B cell (primary cell): ENCODE data around the gene PALD1. TPM values are rescaled to one million over a fixed set of nuclear protein-coding genes. Genes with fewer than 3 reads are reported as not detected.

ENCODE experiments used
- ATAC-seq: fragments of 200-7000 bp; cut with Tn5 transposase; one replicate; pipeline ENCODE4 v1.10.0; 2021; ENCODE audit warnings: low read depth, mild to moderate bottlenecking, moderate number of reproducible peaks, moderate library complexity
- CTCF ChIA-PET: fragments of 350-600 bp; sonication (Branson Sonifier 250); formaldehyde crosslinking; loops from one replicate; lab custom pipeline; 2021; ENCODE audit warnings: antibody characterized with exemption, inconsistent platforms; lab: Charles Lee
- POLR2A ChIA-PET: fragments of 350-600 bp; sonication (Branson Sonifier 250); formaldehyde crosslinking; loops from one replicate; lab custom pipeline; 2021; ENCODE audit warnings: antibody characterized with exemption; lab: Charles Lee
- DNase-seq: peaks from one replicate; pipeline ENCODE4 v3.0.0; 2013
- H2AFZ ChIP-seq: 2 replicates; pipeline ENCODE4 v1.6.1; 2012; ENCODE audit warnings: mild to moderate bottlenecking, low read depth, low read length; ENCODE audit not compliant: insufficient read depth, poor library complexity, severe bottlenecking
- H3K27ac ChIP-seq, 2 donors: 1 replicate in 1 of 2; 2 replicates in 1 of 2; pipeline ENCODE4 v1.5.1; 2012 to 2013; ENCODE audit warnings: low read length in 2 of 2, mild to moderate bottlenecking in 2 of 2, moderate library complexity in 1 of 2
- H3K27me3 ChIP-seq, 4 experiments: fragments of 200-600 bp in 1 of 4; sonication (generic) in 1 of 4; replicated peaks in 1 of 4; 1 replicate in 2 of 4; 2 replicates in 2 of 4; pipeline versions ENCODE4 v1.6.1 to v1.7.0; 2013 to 2016; ENCODE audit warnings: low read length in 3 of 4, mild to moderate bottlenecking in 2 of 4, mixed read lengths in 1 of 4, moderate library complexity in 1 of 4; ENCODE audit not compliant: insufficient read depth in 4 of 4, control insufficient read depth in 3 of 4; ENCODE audit errors: control extremely low read depth in 1 of 4
- H3K36me3 ChIP-seq, 2 experiments: replicated peaks in 1 of 2; 1 replicate in 1 of 2; 2 replicates in 1 of 2; pipeline versions ENCODE4 v1.6.1 to v1.7.1; 2013; ENCODE audit warnings: low read length in 1 of 2; ENCODE audit not compliant: insufficient read depth in 2 of 2, control insufficient read depth in 1 of 2; ENCODE audit errors: control extremely low read depth in 1 of 2, extremely low read depth in 1 of 2
- H3K4me1 ChIP-seq, 2 donors: fragments of 200-600 bp in 1 of 2; sonication (generic) in 1 of 2; 1 replicate in 1 of 2; 2 replicates in 1 of 2; pipeline versions ENCODE4 v1.5.1 to v1.6.1; 2013 to 2017; ENCODE audit warnings: low read length in 2 of 2; ENCODE audit not compliant: control insufficient read depth in 2 of 2, insufficient read depth in 2 of 2
- H3K4me2 ChIP-seq: replicated peaks from 2 replicates; pipeline ENCODE3; 2012; ENCODE audit warnings: mild to moderate bottlenecking, low read depth, low read length; ENCODE audit not compliant: poor library complexity, severe bottlenecking
- H3K4me3 ChIP-seq, 5 experiments: fragments of 200-600 bp in 1 of 5; sonication (generic) in 1 of 5; 1 replicate in 3 of 5; 2 replicates in 2 of 5; pipeline versions ENCODE4 v1.5.1 to v1.7.0; 2011 to 2016; ENCODE audit warnings: low read length in 4 of 5, mild to moderate bottlenecking in 4 of 5, low read depth in 2 of 5, control low read depth in 1 of 5, moderate library complexity in 1 of 5; ENCODE audit not compliant: insufficient read depth in 1 of 5; ENCODE audit errors: control extremely low read depth in 1 of 5, extremely low read depth in 1 of 5
- H3K79me2 ChIP-seq: fragments of 200-600 bp; sonication (generic); one replicate; pipeline ENCODE4 v1.6.0; 2016; ENCODE audit warnings: low read length; ENCODE audit not compliant: control insufficient read depth, insufficient read depth
- H3K9ac ChIP-seq: fragments of 200-600 bp; sonication (generic); 2 replicates; pipeline ENCODE4 v1.6.1; 2017; ENCODE audit warnings: mild to moderate bottlenecking, low read length, moderate library complexity
- H3K9me3 ChIP-seq, 3 donors: one replicate each; pipeline versions ENCODE4 v1.6.1 to v1.7.1; 2013; ENCODE audit warnings: low read length in 2 of 3; ENCODE audit not compliant: control insufficient read depth in 2 of 3, insufficient read depth in 1 of 3; ENCODE audit errors: control extremely low read depth in 1 of 3
- H4K20me1 ChIP-seq: 2 replicates; pipeline ENCODE4 v1.6.0; 2012; ENCODE audit warnings: mild to moderate bottlenecking, low read length; ENCODE audit not compliant: insufficient read depth, control insufficient read depth, poor library complexity, severe bottlenecking
- H3K27ac Mint-ChIP-seq: one replicate; pipeline ENCODE4 v1.8.0; 2021; ENCODE audit warnings: mixed read lengths
- H3K27me3 Mint-ChIP-seq: one replicate; pipeline ENCODE4 v1.8.0; 2021; ENCODE audit warnings: mixed read lengths
- H3K4me1 Mint-ChIP-seq: one replicate; pipeline ENCODE4 v1.8.0; 2021; ENCODE audit warnings: mixed read lengths
- H3K4me3 Mint-ChIP-seq: one replicate; pipeline ENCODE4 v1.8.0; 2021; ENCODE audit warnings: mixed read lengths
- H3K9me3 Mint-ChIP-seq: one replicate; pipeline ENCODE4 v1.8.0; 2022; ENCODE audit warnings: mixed read lengths; ENCODE audit not compliant: insufficient read depth
- EZH2 ChIP-seq: IDR thresholded peaks from 2 replicates; pipeline ENCODE4 v1.6.1; 2012; ENCODE audit warnings: borderline replicate concordance, low read depth, mild to moderate bottlenecking, moderate library complexity, low read length; ENCODE audit not compliant: insufficient read depth, poor library complexity, severe bottlenecking
- WGBS: methylation state at CpG from one replicate; pipeline ENCODE4 v1.1.5; 2013; ENCODE audit warnings: missing lambda C conversion rate; ENCODE audit not compliant: insufficient coverage; 5-methylcytosine and 5-hydroxymethylcytosine counted together
- intact Hi-C: fragments of 100-400 bp; cut with micrococcal nuclease; formaldehyde crosslinking; loops from one replicate; pipeline ENCODE4 v1.10.0; 2022
- polyA plus RNA-seq: library from polyadenylated mRNA; depleted of rRNA; stranded (reverse); fragments of >200 nt; gene quantifications from 2 replicates; pipeline ENCODE4 v1.2.3, GENCODE V29; 2012
- total RNA-seq, 2 donors: library from RNA; stranded (reverse); fragments of 120-200 nt in 1 of 2; gene quantifications; 1 replicate in 1 of 2; 2 replicates in 1 of 2; pipeline versions ENCODE4 v1.2.3 to v1.2.4, GENCODE V29; 2013 to 2022
- TF ChIP-seq, protein P1 (sequence below): fragments of 200-600 bp; IDR thresholded peaks from one replicate; pipeline ENCODE4 v1.8.0; 2022; ENCODE audit warnings: antibody characterized with exemption, mild to moderate bottlenecking

Gene PALD1
- total and polyA plus RNA-seq, 2 donors (not counting 1 experiment from before 2014, with no cell fraction given): 2.2 to 2.8 TPM

DNA sequence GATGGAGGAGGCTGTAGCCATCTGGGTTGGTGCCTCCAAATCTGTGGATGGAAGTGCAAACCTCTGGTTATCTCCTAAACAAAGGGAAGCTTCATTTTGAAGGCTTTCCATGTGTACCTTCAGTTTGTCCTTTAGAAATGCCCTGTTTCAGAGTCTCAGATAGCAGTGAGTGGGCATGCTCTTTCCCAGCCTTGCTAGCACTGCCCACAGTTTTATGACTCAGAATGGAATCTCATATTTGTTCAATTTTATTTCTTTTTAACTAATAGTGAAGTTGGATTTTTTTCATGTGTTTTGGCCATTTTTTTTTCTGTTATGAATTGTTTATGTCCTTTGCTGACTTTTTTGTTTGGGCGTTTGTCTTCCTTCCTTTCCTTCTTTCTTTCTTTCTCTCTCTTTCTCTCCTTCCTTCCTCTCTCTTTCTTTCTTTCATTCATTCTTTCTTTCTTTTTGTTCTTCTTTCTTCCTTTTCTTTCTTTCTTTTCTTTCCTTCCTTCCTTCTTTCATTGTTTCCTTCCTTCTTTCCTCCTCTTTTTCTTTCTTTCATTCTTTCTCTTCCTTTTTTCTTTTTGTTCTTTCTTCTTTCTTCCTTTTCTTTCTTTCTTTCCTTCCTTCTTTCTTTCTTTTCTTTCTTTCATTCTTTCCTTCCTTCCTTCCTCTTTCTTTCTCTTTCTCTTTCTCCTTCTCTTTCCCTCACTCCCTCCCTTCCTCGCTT, 98.4 kb downstream of the PALD1 start:
- H3K4me3 Mint-ChIP-seq: peak overlapping the region; percentile 76
- peak overlapping the region; percentile 2 for H3K27ac Mint-ChIP-seq
- H2AFZ ChIP-seq: peak overlapping the region; percentile 61
- no peaks in the 10 kb centered on the region for H3K79me2 ChIP-seq
- H3K27ac ChIP-seq: peak overlapping the region in 1 of 2 donors; percentile 57
- ATAC-seq (no peak), DNase-seq (no peak)
- H3K36me3 ChIP-seq: no peaks in the 10 kb centered on the region
- H3K27me3 Mint-ChIP-seq: no peaks in the 10 kb centered on the region
- ChIA-PET POLR2A (no interaction called here), CTCF (interaction anchor here (0.6 to 0.9 kb wide), 4 partner anchors 11 to 1448 kb away, joined by 3 to 4 read pairs (median 3); no protein-coding TSS in a partner anchor)
- peak overlapping the region; percentile 66 for H3K4me2 ChIP-seq
- H3K9ac ChIP-seq: peak overlapping the region; percentile 35
- no peaks in the 10 kb centered on the region for H3K9me3 ChIP-seq
- intact Hi-C loops: no loop called here
- TF ChIP-seq EZH2: no peak
- TF ChIP-seq, protein P1, sequence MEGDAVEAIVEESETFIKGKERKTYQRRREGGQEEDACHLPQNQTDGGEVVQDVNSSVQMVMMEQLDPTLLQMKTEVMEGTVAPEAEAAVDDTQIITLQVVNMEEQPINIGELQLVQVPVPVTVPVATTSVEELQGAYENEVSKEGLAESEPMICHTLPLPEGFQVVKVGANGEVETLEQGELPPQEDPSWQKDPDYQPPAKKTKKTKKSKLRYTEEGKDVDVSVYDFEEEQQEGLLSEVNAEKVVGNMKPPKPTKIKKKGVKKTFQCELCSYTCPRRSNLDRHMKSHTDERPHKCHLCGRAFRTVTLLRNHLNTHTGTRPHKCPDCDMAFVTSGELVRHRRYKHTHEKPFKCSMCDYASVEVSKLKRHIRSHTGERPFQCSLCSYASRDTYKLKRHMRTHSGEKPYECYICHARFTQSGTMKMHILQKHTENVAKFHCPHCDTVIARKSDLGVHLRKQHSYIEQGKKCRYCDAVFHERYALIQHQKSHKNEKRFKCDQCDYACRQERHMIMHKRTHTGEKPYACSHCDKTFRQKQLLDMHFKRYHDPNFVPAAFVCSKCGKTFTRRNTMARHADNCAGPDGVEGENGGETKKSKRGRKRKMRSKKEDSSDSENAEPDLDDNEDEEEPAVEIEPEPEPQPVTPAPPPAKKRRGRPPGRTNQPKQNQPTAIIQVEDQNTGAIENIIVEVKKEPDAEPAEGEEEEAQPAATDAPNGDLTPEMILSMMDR: peak; percentile 54
- peaks cover 34 to 41% of the 10 kb centered on the region in 2 donors for H3K4me1 ChIP-seq
- no peaks in the 10 kb centered on the region for H3K27me3 ChIP-seq
- H3K4me1 Mint-ChIP-seq: peaks cover 49% of the 10 kb centered on the region
- peak overlapping the region in 1 of 5 experiments; percentile 20 for H3K4me3 ChIP-seq
- 93% methylated on average over 1 of the region's 2 CpGs for WGBS
- H4K20me1 ChIP-seq: no peaks in the 10 kb centered on the region
- no peaks in the 10 kb centered on the region for H3K9me3 Mint-ChIP-seq

DNA sequence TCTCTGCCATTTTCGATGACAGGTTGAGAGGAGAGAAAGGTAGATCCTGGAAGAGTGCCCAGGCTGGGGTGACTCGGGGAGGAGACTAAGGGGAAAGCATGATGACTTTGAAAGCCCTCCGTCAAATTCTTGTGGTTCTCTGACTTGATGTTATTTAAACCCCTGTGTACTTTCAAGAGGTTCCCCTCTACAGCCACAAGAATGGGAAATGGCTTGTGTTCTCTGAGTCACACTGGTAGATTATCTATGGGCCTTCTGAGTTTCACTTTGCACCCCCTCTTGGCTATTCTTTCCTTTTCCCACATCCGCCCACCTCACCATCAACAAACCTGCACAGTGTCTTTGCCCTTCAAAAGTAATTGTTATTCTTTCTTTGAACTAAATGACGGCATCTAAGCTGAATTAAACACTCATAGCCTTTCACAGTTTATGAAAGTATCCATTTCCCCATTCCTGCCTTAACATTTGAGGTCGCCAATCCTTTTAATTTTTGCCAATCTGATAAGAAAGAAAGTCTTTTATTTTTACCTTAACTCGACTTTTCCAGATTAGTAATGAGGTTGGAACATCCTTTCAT, 99.9 kb downstream of the PALD1 start:
- CTCF ChIA-PET: no interaction called here
- Mint-ChIP-seq H3K4me1 (peaks cover 49% of the 10 kb centered on the region), H3K27ac (peak overlapping the region; percentile 43), H3K27me3 (no peaks in the 10 kb centered on the region), H3K9me3 (no peaks in the 10 kb centered on the region), H3K4me3 (peak overlapping the region; percentile 8)
- no peaks in the 10 kb centered on the region for H3K9me3 ChIP-seq
- H4K20me1 ChIP-seq: no peaks in the 10 kb centered on the region
- H3K4me2 ChIP-seq: peak overlapping the region; percentile 21
- peaks cover 34 to 41% of the 10 kb centered on the region in 2 donors for H3K4me1 ChIP-seq
- H2AFZ ChIP-seq: peak overlapping the region; percentile 24
- no peak overlapping the region for H3K27ac ChIP-seq
- H3K4me3 ChIP-seq: no peak overlapping the region
- intact Hi-C loops: no loop called here
- H3K79me2 ChIP-seq: no peaks in the 10 kb centered on the region
- no peak for ATAC-seq
- DNase-seq: peak; percentile 20
- TF ChIP-seq, protein P1: no peak
- no peak for TF ChIP-seq EZH2
- H3K9ac ChIP-seq: no peak overlapping the region
- WGBS: 19% methylated on average over 5 of the region's 7 CpGs
- no peaks in the 10 kb centered on the region for H3K27me3 ChIP-seq
- no peaks in the 10 kb centered on the region for H3K36me3 ChIP-seq
- POLR2A ChIA-PET: no interaction called here
